WTC11 (cell line): ENCODE measurements around the gene TTLL3. TPM values are rescaled to one million over a fixed set of nuclear protein-coding genes. Genes with fewer than 3 reads are reported as not detected.

Experiments used
- ATAC-seq: fragments of 200-7000 bp; cut with Tn5 transposase; 2 replicates; pipeline ENCODE4 v1.10.0; 2021; ENCODE audit warnings: mild to moderate bottlenecking, moderate library complexity
- CTCF ChIA-PET: fragments of 300-600 bp; sonication (Branson Sonifier 250); formaldehyde crosslinking; loops from one replicate; lab custom pipeline; 2021; ENCODE audit warnings: antibody characterized with exemption; lab: Charles Lee
- POLR2A ChIA-PET: fragments of 350-600 bp; sonication (Branson Sonifier 250); formaldehyde crosslinking; loops from one replicate; lab custom pipeline; 2021; ENCODE audit warnings: antibody characterized with exemption; lab: Charles Lee
- DNase-seq: peaks from one replicate; pipeline ENCODE4 v3.0.0; 2021; ENCODE audit warnings: low spot score
- H3K27ac Mint-ChIP-seq: 2 replicates; pipeline ENCODE4 v1.8.0; 2021; ENCODE audit warnings: mixed read lengths
- H3K27me3 Mint-ChIP-seq: 2 replicates; pipeline ENCODE4 v1.8.0; 2021; ENCODE audit warnings: low read depth, mild to moderate bottlenecking, moderate library complexity, mixed read lengths
- H3K36me3 Mint-ChIP-seq: 2 replicates; pipeline ENCODE4 v1.8.0; 2021; ENCODE audit warnings: mixed read lengths
- H3K4me1 Mint-ChIP-seq: 2 replicates; pipeline ENCODE4 v1.8.0; 2022; ENCODE audit warnings: mixed read lengths
- H3K4me3 Mint-ChIP-seq: 2 replicates; pipeline ENCODE4 v1.8.0; 2021; ENCODE audit warnings: mild to moderate bottlenecking, moderate library complexity, mixed read lengths
- H3K9me3 Mint-ChIP-seq: 2 replicates; pipeline ENCODE4 v1.8.0; 2021; ENCODE audit warnings: mixed read lengths
- ARID4B ChIP-seq: sonication (generic); formaldehyde crosslinking; IDR thresholded peaks from 2 replicates; pipeline ENCODE4 v1.8.0; 2023; ENCODE audit warnings: missing genetic modification reagents, mild to moderate bottlenecking, borderline replicate concordance
- ATF1 ChIP-seq: sonication (generic); formaldehyde crosslinking; IDR thresholded peaks from 2 replicates; pipeline ENCODE4 v1.8.1; 2023; ENCODE audit warnings: mild to moderate bottlenecking, moderate library complexity, missing genetic modification reagents
- CTCF ChIP-seq: fragments of 200-600 bp; IDR thresholded peaks from 2 replicates; pipeline ENCODE4 v1.8.0; 2022; ENCODE audit warnings: antibody characterized with exemption
- E2F1 ChIP-seq: sonication (generic); formaldehyde crosslinking; IDR thresholded peaks from 2 replicates; pipeline ENCODE4 v1.8.0; 2022; ENCODE audit warnings: mild to moderate bottlenecking, missing genetic modification reagents
- ESRRA ChIP-seq: sonication (generic); formaldehyde crosslinking; IDR thresholded peaks from 2 replicates; pipeline ENCODE4 v1.8.1; 2022; ENCODE audit warnings: mild to moderate bottlenecking, missing genetic modification reagents, borderline replicate concordance
- GABPB1 ChIP-seq: sonication (generic); formaldehyde crosslinking; IDR thresholded peaks from 2 replicates; pipeline ENCODE4 v1.8.1; 2023; ENCODE audit warnings: mild to moderate bottlenecking, missing genetic modification reagents
- HMGA2 ChIP-seq: fragments of 250-450 bp; sonication (Bioruptor Pico); IDR thresholded peaks from 2 replicates; pipeline ENCODE4 v1.4.0; 2021; ENCODE audit warnings: mild to moderate bottlenecking, moderate library complexity
- IRF1 ChIP-seq: sonication (generic); formaldehyde crosslinking; IDR thresholded peaks from 2 replicates; pipeline ENCODE4 v1.8.0; 2023; ENCODE audit warnings: missing genetic modification reagents
- IRF2 ChIP-seq: sonication (generic); formaldehyde crosslinking; IDR thresholded peaks from 2 replicates; pipeline ENCODE4 v1.8.0; 2022; ENCODE audit warnings: low read depth, missing genetic modification reagents, borderline replicate concordance
- MXD4 ChIP-seq: fragments of 250-450 bp; sonication (Bioruptor Pico); IDR thresholded peaks from 2 replicates; pipeline ENCODE4 v1.8.0; 2021; ENCODE audit warnings: mild to moderate bottlenecking, moderate library complexity, borderline replicate concordance
- MYBL2 ChIP-seq: sonication (generic); formaldehyde crosslinking; IDR thresholded peaks from 2 replicates; pipeline ENCODE4 v1.8.1; 2023; ENCODE audit warnings: mild to moderate bottlenecking, moderate library complexity, missing genetic modification reagents
- NFYB ChIP-seq: sonication (generic); formaldehyde crosslinking; conservative IDR thresholded peaks from 2 replicates; pipeline ENCODE4 v1.8.0; 2022; ENCODE audit warnings: low read depth, missing genetic modification reagents
- SP1 ChIP-seq: sonication (generic); formaldehyde crosslinking; conservative IDR thresholded peaks from 2 replicates; pipeline ENCODE4 v1.8.1; 2022; ENCODE audit warnings: missing genetic modification reagents
- STAT6 ChIP-seq: sonication (generic); formaldehyde crosslinking; conservative IDR thresholded peaks from 2 replicates; pipeline ENCODE4 v1.8.1; 2023; ENCODE audit warnings: mild to moderate bottlenecking, low read depth, missing genetic modification reagents, moderate library complexity
- ZBTB43 ChIP-seq: sonication (generic); formaldehyde crosslinking; IDR thresholded peaks from 2 replicates; pipeline ENCODE4 v1.8.1; 2023; ENCODE audit warnings: mild to moderate bottlenecking, missing genetic modification reagents
- ZNF532 ChIP-seq: fragments of 250-450 bp; sonication (Bioruptor Pico); IDR thresholded peaks from 2 replicates; pipeline ENCODE4 v1.9.0; 2021; ENCODE audit warnings: mild to moderate bottlenecking, borderline replicate concordance
- total RNA-seq: library from RNA; stranded (reverse); gene quantifications from 3 replicates; pipeline ENCODE4 v1.2.3, GENCODE V29; 2021

Gene TTLL3
- total RNA-seq, 1 experiment from 2014 or later = 14.7 TPM

GRCh38 chr3:9791790-9792404 lies 18.2 kb upstream of the TTLL3 start (continued):
- TF ChIP-seq STAT6 (no peak), IRF1 (CRISPR knock-in tag) (no peak), ZNF532 (CRISPR knock-in tag) (no peak)
- TF ChIP-seq, all 79 proteins: peak for 5

GRCh38 chr3:9792405-9793160 lies 17.5 kb upstream of the TTLL3 start, which contains the start of the genes ARPC4 and TADA3:
ARPC4 (plus strand) TSS chr3:9793082; CDS start chr3:9793122, 40 bp downstream.
TADA3 (minus strand) TSS chr3:9792473; CDS start chr3:9791466, 1,007 bp downstream.
- CTCF ChIA-PET = interaction anchor here (0.7 to 1.6 kb wide), 11 partner anchors 10 to 292 kb away, joined by 3 to 11 read pairs (median 4); partner anchors contain the start of genes CAMK1, CRELD1 and OGG1
- no peaks in the 10 kb centered on the region for H3K9me3 Mint-ChIP-seq
- peaks cover 18% of the 10 kb centered on the region for H3K4me1 Mint-ChIP-seq
- ATAC-seq (peak; percentile 90), DNase-seq (peak; percentile 89)
- H3K27ac Mint-ChIP-seq = peak within 1 kb of the TSS; percentile 100
- no peaks in the 10 kb centered on the region; the same call in 1 of the 2 replicates for H3K27me3 Mint-ChIP-seq
- POLR2A ChIA-PET = interaction anchor here (0.5 to 1.8 kb wide), 16 partner anchors 9 to 1922 kb away, joined by 3 to 11 read pairs (median 4); partner anchors contain the start of genes CAMK1 and OGG1
- H3K4me3 Mint-ChIP-seq = peak within 1 kb of the TSS; percentile 94
- peaks cover 40% of the 10 kb centered on the region for H3K36me3 Mint-ChIP-seq
- TF ChIP-seq ESRRA = no peak
- no peak for TF ChIP-seq MXD4 (CRISPR knock-in tag)
- no peak for TF ChIP-seq IRF2 (CRISPR knock-in tag)
- 0 out of 2 replicates have a peak, but pooled peaks have one; percentile 14 for TF ChIP-seq ARID4B (CRISPR knock-in tag)
- no peak for TF ChIP-seq E2F1
- peak; percentile 71 for TF ChIP-seq SP1
- TF ChIP-seq ATF1 = no peak
- TF ChIP-seq HMGA2 (CRISPR knock-in tag) = no peak
- no peak for TF ChIP-seq CTCF
- peak; percentile 59; the same call in 1 of the 2 replicates for TF ChIP-seq MYBL2 (CRISPR knock-in tag)
- TF ChIP-seq GABPB1 (CRISPR knock-in tag) = peak; percentile 42; the same call in 1 of the 2 replicates
- TF ChIP-seq NFYB = no peak; the same call in 1 of the 2 replicates
- 0 out of 2 replicates have a peak, but pooled peaks have one; percentile 9 for TF ChIP-seq ZBTB43 (CRISPR knock-in tag)
